ENCODE data around the gene CNTNAP5.

Gene CNTNAP5

DNA sequence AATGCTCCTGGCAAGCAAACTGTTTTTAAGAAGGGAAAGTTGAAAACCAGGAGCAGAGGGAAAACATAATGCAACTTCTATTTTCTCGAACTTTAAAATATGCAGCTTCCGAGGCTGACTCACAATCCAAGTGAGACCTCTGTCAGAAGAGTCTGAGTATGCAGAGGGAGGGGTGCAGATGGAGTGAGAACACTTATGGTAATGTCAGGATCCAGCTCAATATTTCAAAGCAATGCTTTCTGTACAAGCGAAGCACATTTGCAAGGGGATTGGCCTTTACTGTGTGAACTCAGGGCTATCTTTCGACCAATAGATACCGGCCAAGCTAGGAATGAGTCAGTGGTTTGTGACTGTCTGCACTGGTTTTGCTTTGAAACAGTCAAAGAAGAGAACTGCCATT lies 242.7 kb downstream of the CNTNAP5 start:
- TF ChIP-seq CTCF (IDR thresholded peaks at IDR 0.05): no peak

- no peak for TF ChIP-seq CTCF (IDR thresholded peaks at IDR 0.05)
These were observed 244.3 kb downstream of the CNTNAP5 start for GRCh38 chr2:124269348-124269747.

DNA sequence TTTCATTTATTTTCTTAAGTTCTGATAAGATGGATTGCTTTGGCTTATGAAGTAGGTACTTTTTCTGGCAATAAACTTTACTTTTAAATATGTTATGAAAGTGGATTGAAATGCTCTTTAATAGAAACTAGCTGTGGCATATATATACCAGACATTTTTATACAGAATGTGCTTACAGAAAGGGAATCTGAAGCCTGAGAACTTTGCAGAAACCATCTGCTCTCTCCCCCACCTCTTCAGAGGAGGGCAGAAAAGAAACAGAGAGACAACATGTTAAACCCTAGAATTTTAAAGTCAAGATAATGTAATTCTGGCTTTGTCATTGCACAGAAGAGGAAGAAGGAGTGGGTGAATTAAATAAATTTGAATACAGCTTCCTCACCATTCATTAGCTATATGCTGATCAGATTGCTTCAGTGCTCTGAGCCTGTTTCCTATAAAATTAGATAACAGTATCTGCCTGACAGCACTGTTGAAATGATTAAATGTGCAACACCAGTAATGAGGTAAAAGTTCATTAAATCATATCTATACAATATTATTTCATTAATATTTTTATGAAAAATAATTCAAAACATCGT lies 247.3 kb downstream of the CNTNAP5 start:
- no peak for TF ChIP-seq CTCF (IDR thresholded peaks at IDR 0.05)

DNA sequence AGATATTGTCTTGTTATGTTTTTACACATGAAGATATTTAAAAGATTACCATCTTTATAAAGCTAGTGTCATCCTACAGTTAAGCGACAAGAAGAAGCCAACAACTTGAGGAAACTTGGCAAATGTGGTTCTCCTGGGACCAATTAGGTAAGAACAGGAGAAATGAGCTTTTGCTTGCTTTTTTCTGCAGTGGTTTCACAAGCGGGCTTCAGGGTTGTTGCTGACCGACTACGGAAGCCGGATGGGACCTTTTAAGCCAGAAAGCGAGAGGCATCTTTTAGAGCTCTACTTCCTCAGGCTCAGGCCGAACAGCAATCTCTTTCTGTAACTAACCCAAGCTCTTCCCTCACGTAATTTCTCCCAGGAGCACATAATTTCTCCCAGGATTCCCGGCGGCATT lies 256.5 kb downstream of the CNTNAP5 start:
- no peak for TF ChIP-seq CTCF (IDR thresholded peaks at IDR 0.05)

DNA sequence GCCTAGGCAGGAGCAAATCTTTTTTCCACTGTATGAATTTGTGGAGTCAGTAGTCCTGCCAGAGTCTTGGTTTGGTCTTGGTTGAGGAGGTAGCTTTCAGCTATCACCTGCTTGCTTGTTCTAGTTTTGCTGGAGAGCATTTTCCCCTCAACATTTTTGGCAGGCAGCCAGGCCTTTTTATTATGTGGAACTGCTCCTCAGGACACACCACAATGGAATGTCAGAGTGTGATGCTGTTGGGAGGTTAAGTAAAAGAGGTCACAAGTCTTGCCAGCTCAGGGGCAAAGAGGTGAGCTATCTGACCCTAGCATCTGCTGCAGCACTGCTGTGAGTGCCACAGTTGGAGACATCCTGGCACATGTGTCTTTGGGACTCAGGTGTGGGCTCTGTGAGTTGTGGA lies 258.0 kb downstream of the CNTNAP5 start:
- TF ChIP-seq CTCF (IDR thresholded peaks at IDR 0.05): no peak

DNA sequence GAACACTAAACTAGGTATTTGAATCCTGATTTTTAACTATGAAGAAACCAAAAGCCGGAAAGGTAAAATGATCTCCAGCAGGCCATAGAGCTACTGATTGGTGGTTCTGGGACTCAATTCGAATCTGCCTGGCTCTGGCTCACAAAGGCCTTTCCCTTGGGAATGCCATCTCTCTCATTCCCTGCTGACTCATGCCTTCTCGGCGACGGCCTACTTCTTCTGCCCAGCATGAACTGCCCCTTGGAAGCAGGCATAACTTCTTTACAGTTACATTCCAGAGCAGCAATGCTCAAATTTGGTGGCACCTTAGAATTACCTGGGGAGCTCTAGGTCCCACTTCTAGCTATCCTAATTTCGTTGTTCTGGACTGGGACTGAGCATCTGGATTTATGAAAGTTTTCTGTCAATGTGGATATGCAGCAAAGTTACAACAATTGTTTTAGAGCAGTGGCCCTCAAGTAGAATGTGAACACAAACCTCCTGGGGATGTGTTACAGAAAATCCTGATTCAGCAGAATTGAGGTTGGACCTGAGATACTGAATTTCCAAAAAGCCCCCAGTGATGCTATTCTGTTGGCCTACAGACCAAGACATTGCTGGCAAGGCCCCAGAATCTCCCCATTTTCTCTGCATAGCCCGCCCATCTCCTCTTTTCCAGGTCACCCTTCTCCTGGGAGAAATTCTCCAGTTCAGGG lies 261.1 kb downstream of the CNTNAP5 start:
- no peak for TF ChIP-seq CTCF (IDR thresholded peaks at IDR 0.05)

DNA sequence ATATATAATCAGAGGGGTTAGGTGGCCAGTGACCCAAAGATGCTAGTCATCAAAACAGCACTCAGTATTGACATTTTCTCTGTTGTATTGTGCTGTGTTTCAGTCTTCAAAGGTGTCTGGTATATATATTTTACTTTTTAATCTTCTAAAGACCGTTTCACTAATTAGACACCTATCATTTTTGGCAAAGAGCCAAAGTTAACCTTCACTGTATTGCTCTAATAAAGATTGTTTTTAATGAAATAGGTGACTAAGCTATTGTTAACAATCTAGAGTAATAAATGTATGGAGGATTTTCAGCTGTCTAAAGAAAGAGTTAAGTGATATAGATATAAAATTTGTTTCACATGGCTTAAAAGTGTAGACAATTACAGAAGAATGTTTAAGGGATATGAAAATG lies 264.0 kb downstream of the CNTNAP5 start:
- TF ChIP-seq CTCF (IDR thresholded peaks at IDR 0.05): no peak
